ENCODE measurements around the gene GSTA5.
"Not testable (repeated sequence)": the region's sequence is repeated elsewhere in the genome, so short reads cannot be mapped to it uniquely, and the experiment has no call there.

The GSTA5 gene

GRCh38 chr6:52815167-52816092, 25.2 kb downstream of the GSTA5 start:
- TF ChIP-seq CTCF (IDR thresholded peaks at IDR 0.05; ENCODE audit: borderline replicate concordance, insufficient read depth, low read depth, low read length) = peak; percentile 67
- H3K4me3 ChIP-seq (ENCODE audit: low read depth, low read length) = no peak overlapping the region

- H3K4me3 ChIP-seq (ENCODE audit: low read depth, low read length) = not testable (repeated sequence)
These were observed 26.1 kb downstream of the GSTA5 start for GRCh38 chr6:52814545-52814944.

GRCh38 chr6:52809777-52810176, 30.8 kb downstream of the GSTA5 start:
- H3K4me3 ChIP-seq (ENCODE audit: low read depth, low read length) = not testable (repeated sequence)

- no peak overlapping the region for H3K4me3 ChIP-seq (ENCODE audit: low read depth, low read length)
- no peak for TF ChIP-seq CTCF (IDR thresholded peaks at IDR 0.05; ENCODE audit: borderline replicate concordance, insufficient read depth, low read depth, low read length)
These were observed 32.0 kb downstream of the GSTA5 start for GRCh38 chr6:52808660-52809059.

GRCh38 chr6:52803668-52804255, 36.9 kb downstream of the GSTA5 start, which contains the start of gene GSTA1:
Gene GSTA1, minus strand, starts transcription at chr6:52803816. Its CDS starts 4,549 bp downstream, at chr6:52799267.
- not testable (repeated sequence) for H3K4me3 ChIP-seq (ENCODE audit: low read depth, low read length)

GRCh38 chr6:52802806-52803205, 37.8 kb downstream of the GSTA5 start:
- no peak overlapping the region for H3K4me3 ChIP-seq (ENCODE audit: low read depth, low read length)
- TF ChIP-seq CTCF (IDR thresholded peaks at IDR 0.05; ENCODE audit: borderline replicate concordance, insufficient read depth, low read depth, low read length) = no peak

- no peak overlapping the region for H3K4me3 ChIP-seq (ENCODE audit: low read depth, low read length)
- TF ChIP-seq CTCF (IDR thresholded peaks at IDR 0.05; ENCODE audit: borderline replicate concordance, insufficient read depth, low read depth, low read length) = no peak
These were observed 39.3 kb downstream of the GSTA5 start for GRCh38 chr6:52801188-52801841.

- not testable (repeated sequence) for H3K4me3 ChIP-seq (ENCODE audit: low read depth, low read length)
These were observed 41.3 kb downstream of the GSTA5 start for GRCh38 chr6:52799272-52799671.

- H3K4me3 ChIP-seq (ENCODE audit: low read depth, low read length) = not testable (repeated sequence)
These were observed 46.2 kb downstream of the GSTA5 start for GRCh38 chr6:52794366-52794765.

All from GM12875 (cell line).